HG03565 (cell line): ENCODE measurements around the gene ENOX1.
"Not testable (repeated sequence)": the region's sequence is repeated elsewhere in the genome, so short reads cannot be mapped to it uniquely, and the experiment has no call there.

ENCODE experiments used
- ATAC-seq: cut with Tn5 transposase; IDR thresholded peaks from one replicate; pipeline ENCODE4 v1.9.1; 2021; ENCODE audit warnings: mild to moderate bottlenecking, moderate library complexity; ENCODE audit not compliant: unreplicated experiment

ENOX1 gene

GRCh38 chr13:43363156-43363953 lies 423.4 kb downstream of the ENOX1 start:
- ATAC-seq, result no peak

DNA sequence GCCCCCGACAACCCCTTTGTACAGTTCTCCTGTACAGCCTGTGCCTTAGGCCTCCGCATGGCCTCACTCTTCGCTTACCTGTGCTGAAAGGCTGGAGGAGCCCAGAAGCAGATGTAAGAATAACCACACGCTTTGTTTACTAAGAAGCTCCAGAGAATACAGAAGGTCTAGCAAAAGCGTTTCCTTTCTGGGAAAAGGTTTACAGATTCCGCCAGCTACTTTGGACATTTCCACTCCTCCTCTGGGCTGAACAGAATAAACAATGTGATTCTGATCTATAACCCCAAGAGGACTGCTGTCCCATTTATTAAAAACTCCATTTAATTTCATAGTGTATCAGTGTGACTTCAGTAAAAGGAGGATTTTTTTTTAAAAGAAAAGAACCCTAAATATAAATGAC lies 424.2 kb downstream of the ENOX1 start:
- ATAC-seq, result no peak

- ATAC-seq, result no peak
Observed at GRCh38 chr13:43360892-43361610, 425.7 kb downstream of the ENOX1 start.

- no peak for ATAC-seq
Observed at GRCh38 chr13:43360171-43360570, 426.6 kb downstream of the ENOX1 start.

DNA sequence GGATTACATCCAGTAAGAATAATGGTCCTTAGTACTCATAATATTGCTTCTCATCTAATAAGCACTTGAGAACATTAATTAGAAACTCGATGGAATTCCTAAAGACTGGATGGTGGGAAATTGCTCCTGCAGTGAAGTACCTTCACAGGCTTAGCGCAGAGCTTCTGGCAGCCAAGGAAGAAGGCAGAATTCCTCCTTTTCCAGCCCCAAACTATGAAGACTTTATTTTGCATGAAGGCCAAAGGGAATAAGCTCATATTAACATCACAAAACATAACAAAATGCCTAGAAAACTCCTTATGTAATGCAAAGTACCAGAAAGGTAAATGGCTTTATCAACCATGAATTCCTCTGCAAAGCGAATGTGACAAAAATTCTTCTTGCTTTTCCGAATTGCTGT lies 427.2 kb downstream of the ENOX1 start:
- no peak for ATAC-seq

- no peak for ATAC-seq
Observed at GRCh38 chr13:43357564-43357963, 429.2 kb downstream of the ENOX1 start.

- no peak for ATAC-seq
Observed at GRCh38 chr13:43356567-43356966, 430.2 kb downstream of the ENOX1 start.

GRCh38 chr13:43355774-43356173 lies 431.0 kb downstream of the ENOX1 start:
- no peak for ATAC-seq

GRCh38 chr13:43354153-43354945 lies 432.4 kb downstream of the ENOX1 start:
- ATAC-seq, result no peak

GRCh38 chr13:43353631-43354030 lies 433.1 kb downstream of the ENOX1 start:
- ATAC-seq, result no peak

DNA sequence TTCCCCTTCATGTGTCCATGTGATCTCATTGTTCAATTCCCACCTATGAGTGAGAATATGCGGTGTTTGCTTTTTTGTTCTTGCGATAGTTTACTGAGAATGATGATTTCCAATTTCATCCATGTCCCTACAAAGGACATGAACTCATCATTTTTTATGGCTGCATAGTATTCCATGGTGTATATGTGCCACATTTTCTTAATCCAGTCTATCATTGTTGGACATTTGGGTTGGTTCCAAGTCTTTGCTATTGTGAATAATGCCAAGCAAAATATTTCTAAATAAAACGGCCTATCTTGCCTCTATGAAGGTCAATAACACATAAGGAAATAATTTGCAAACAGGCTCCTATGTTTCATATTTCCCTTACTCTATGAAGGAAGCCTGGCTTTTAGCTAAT lies 435.2 kb downstream of the ENOX1 start:
- ATAC-seq, result not testable (repeated sequence)

DNA sequence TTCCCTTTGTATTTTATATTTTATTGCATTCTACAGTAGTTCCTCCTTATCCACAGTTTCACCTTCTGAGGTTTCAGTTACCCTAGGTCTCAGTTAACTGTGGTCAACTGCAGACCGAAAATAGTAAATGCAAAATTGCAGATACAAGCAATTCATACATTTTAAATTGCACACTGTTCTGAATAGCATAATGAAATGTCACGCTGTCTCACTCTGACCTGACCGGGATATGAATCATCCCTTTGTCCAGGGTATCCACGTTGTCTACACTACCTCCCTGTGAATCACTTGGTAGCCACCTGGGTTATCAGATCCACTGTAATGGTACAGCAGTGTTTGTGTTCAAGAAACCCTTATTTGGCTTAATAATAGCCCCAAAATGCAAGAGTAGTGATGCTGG lies 438.4 kb downstream of the ENOX1 start:
- no peak for ATAC-seq

DNA sequence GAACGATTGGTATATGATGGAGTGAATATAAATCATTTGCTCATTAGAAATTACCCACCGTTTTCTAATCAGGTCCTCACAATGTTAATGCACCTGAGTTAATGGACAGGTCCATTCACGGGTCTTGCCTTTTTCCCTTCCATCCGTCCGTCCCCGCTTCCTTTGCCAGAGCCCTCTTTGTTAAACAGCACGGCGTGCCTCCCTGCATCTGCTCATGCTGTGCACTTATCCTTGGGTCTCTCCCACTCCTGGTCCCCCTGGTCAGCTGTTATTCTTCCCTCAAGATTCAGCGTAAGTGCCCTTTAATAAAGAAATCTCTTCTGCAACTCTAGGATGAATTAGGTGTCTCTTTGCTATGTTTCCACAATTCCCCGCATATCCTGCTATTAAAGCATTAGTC lies 438.9 kb downstream of the ENOX1 start:
- ATAC-seq, result no peak

DNA sequence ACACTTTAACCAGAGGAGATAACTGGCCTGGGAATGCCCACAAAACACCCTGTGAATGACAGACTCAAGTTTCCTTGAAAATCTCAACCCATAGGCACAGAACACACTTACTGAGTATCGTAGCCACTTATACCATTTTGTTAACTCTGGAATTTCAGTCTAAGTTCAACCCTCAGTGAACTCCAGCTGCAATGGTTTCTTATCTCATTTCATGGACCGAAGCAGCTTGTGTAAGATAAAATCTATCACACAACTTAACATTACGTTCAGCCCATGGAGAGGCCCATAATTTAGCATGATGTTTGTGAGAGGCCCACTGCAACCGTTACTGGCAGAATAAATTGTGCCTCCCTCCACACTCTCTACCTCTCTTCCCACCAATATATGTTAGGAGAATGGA lies 440.3 kb downstream of the ENOX1 start:
- no peak for ATAC-seq

- no peak for ATAC-seq
Observed at GRCh38 chr13:43343645-43344044, 443.1 kb downstream of the ENOX1 start.

DNA sequence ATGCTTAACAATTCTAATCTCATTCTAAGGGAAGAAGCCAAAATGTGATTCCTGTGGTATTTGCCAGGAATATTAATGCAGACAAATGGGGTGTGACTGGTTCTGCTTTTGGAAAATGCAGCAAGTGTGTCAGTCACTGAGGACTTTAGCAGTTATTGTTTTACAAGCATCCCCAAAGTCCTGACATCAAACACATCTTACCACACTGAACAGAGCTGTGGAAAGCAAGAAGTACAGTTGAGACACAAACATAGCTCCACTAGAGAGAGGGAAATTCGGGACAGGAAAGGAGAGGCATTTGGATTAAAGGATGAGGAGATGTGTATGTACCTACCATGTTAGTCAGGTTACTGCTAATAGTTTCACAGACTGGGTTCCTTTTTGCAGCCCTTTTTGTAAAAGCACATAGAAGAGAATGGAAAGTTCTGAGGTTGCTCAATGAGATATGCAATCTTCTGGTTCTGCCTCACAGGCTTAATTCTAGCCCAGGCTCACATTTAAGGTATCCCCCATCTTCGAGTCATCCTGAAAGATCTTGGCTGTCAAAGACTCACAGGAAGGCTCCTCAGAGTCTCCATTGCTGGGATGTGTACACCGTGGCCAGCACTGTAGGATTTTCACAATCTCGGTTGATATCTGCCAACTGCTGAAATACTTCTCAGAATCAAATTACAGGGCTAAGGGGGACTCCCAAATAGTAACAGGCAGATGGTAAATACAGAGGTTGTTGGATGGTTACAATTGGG lies 446.8 kb downstream of the ENOX1 start:
- ATAC-seq, result no peak

- ATAC-seq, result no peak
Observed at GRCh38 chr13:43339145-43339804, 447.5 kb downstream of the ENOX1 start.

- ATAC-seq, result no peak
Observed at GRCh38 chr13:43335764-43336163, 451.0 kb downstream of the ENOX1 start.

GRCh38 chr13:43333176-43333575 lies 453.6 kb downstream of the ENOX1 start:
- ATAC-seq, result no peak

GRCh38 chr13:43331672-43332071 lies 455.1 kb downstream of the ENOX1 start:
- no peak for ATAC-seq
